ENCODE results near the gene ESR1.
"Not testable (repeated sequence)": the region's sequence is repeated elsewhere in the genome, so short reads cannot be mapped to it uniquely, and the experiment has no call there.

ESR1 gene

DNA sequence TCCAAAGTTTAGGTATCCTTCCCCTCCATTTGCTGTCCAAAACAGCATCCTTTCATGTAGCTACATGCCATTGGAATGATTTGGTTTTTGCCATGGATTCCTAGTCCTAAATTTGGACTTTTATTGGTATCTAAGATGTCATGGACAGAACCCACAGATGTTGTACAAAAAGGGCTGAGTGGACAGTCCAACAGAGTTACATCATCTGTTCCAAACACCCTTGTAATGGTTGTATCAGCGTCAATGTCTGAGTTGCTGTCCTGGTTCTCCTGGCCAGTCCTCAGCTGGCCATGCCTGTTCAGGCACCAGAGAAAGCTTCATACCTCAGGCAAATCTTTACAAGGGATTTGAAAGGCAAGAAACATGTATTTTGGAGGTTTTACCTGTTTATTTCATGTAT lies 191.3 kb downstream of the ESR1 start:
- no peak for DNase-seq

DNA sequence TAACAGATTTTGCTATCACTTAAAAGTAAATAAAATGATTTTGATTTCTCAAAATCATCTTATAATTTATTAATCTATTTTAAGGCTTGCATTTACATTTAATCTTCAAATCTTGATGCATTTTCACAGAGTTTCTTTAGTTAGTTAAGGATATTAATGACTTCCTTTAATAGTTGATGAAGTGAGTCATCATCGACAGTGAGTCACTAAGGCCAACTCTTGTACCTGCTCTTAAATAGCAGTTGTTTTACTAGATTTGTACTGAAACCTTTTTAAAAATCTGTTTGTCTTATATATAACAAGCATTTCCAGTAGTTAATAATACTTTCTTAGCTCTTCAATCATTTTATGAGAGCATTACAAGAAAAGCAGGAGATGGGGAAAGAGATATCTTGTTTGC lies 191.7 kb downstream of the ESR1 start:
- no peak for DNase-seq

DNA sequence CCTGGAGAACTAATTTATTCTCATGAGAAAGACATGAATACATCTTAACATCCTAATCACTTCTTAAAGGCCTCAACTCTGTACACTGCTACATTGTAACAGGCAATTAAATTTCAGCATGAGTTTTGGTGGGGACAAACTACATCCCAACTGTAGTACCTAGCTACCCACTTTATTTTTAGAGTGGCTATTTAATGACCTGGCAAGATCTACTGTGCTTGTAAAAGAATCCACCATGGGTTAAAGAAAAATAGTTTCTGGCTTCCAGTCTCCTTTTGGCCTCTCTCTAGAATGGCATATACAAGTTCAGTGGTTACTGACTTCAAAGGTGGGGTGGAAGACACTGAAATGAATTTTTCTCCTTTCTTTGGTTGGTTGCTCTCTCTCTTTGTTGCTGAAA lies 193.9 kb downstream of the ESR1 start:
- no peak for DNase-seq

DNA sequence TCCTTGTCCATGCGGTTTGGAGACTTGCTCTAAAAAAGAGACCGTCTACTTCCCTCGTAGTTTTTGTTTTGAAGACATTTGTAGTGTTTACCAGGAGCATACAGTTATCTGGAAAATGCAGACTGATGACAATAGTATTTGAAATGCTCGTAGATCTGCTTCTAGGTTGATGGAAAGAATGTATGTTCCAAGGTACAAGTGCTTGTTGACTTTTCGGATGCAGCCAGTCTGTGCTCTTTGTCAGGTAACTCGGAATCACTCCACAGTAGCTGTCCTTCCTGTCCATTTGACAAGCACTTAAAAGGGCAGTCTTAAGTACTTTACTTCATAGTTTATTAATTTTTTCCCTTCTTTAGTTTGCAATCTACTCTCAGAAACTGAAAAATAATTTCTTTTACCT lies 194.8 kb downstream of the ESR1 start:
- DNase-seq: no peak

DNA sequence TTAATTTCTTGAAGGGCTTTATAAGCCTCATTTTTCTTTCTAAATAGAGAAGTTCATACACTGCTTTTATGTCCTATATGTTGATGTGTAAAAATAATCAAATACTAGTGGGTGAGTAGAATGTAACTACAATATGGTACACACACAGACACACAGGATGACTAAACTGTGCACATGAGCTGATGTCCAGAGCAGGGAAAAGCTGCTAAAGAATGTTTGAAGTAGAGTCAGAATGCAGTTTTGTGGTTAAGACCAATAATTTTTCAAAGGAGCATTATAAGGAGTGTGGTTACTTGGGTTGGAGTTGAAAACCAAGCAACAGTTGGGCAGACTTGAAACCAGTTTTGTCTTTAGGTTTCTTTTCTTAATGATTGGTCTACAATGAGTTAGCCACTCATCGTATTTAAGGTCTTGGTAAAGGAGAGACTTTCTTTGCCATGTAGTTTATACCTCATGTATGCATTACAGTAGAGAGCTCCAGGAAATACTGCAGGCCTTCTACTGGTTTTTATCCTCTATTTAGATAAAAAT lies 196.6 kb downstream of the ESR1 start:
- no peak for DNase-seq

DNA sequence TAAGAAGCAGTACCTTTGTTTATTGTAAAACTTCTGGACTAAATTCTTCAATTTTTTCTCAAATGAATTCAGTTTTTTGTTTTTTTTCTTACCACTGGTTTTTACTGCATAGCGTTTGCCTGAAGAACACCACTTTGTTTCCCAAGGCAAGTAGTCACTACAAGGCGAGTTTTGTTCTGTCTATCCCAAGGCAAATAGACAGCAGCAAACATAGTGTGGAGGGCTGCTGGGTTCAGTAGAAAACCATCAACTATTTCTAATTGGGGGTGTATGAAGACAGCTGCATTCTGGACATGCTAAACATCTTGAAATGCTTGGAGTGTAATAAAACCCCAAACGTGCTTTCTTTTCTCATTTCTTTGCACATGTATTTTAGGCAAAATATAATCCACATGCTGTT lies 197.4 kb downstream of the ESR1 start:
- DNase-seq: no peak

DNA sequence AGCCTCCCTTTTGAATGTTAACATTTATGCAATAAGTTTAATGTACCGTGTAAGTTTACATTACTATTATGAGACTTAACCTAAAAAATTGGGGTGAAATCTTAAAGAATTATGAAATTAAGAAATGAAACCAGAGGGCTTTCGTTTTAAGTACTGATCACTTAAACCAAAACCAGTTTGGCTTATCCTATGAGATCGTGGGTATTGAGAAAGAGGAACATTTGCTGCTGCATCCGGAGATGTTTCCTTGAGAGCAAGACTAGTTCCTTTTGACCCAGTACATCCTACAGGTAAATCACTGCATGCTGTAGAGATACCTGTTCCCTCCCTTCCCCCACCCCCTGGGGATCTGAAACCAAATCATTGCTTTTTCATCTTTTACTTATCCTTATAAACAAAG lies 201.3 kb downstream of the ESR1 start:
- no peak for DNase-seq

DNA sequence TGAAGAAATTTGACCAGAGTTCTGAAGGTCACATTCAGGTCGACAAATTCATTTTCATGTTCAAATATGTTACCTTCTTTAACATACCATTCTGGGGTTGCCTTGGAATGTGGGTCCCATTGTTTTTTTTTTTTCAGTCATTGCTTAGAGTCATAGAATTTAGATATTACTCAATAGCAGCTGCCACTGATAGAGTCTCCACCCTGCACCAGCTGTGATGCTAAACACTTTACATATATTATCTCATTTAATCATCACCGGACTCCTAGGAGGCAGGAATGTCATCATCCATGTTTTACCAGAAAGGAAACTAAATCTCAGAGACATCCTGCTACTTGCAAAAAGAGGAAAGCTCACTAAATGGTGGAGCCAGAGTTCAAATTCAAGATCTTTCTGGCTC lies 204.7 kb downstream of the ESR1 start:
- no peak for DNase-seq

DNA sequence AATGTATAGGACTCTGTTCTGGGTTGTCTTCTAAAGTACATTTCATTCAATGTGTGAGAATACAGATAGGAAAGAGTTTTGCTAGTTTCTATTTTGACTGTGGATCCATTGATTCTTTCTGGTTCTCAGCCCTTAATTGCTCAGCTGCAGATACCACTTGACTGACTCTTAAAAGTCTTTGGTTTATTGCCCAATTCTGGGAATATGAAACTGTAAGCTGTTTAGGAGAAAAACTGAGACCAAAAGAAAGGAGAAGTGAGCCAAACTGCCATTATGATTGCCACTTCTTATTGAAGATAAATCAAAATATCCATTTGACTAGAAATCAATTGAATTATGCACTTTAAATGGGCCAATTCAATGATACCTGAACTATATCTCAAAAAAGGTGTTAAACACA lies 211.4 kb downstream of the ESR1 start:
- DNase-seq: no peak

DNA sequence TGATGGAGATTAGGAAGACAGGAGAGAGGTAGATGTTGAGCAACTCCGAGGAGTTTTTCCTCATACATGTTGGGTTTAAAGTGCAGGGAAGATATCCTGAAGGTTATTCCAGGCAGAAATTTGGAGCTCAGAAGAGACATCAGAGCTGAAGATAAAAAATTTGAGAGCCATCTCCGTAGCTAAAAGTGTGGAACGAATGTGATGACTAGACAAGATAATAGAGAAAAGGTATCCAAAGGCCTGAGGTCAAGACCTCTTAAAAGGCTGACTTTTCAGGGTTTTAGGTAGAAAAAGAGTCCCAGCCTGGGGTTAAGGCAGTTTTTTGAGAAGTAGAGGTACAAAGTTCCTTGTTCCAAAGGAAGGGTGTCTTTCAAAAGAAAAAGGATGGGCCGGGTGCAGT lies 214.8 kb downstream of the ESR1 start:
- DNase-seq: no peak

DNA sequence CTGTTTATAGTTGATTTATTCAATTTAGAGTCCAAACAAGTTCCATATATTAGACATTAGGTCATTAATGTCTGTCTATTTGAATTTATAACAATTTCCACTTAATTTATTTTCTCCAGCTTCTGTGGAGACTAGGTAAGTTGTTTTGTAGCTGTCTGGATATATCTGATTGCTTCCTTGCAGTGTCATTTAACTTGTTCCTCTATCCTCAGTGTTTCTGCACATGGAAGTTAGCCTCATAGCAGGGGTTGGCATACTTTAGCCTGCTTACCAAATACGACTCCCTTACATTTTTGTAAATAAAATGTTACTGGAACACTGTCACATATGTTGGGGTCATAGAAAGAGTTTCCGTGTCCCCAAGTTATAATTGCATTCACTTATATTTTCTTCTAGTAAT lies 216.1 kb downstream of the ESR1 start:
- no peak for DNase-seq

DNA sequence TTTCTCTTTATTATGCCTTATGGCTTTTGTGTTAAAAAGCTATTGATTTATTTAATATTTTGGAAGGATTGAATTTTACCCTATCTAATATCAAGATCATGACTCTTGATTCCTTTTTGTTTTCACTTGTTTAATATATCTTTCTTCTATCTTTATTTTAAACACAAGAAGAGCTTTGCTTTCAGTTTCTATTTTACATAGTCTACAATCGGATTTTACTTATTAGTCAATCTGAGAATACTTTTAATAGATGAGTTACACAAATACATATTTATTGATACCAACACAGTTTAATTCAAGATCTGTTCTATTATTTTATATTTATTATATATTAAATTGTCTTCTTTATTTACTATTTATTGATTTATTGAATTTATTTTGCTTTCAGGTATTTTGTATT lies 218.8 kb downstream of the ESR1 start:
- DNase-seq: no peak

DNA sequence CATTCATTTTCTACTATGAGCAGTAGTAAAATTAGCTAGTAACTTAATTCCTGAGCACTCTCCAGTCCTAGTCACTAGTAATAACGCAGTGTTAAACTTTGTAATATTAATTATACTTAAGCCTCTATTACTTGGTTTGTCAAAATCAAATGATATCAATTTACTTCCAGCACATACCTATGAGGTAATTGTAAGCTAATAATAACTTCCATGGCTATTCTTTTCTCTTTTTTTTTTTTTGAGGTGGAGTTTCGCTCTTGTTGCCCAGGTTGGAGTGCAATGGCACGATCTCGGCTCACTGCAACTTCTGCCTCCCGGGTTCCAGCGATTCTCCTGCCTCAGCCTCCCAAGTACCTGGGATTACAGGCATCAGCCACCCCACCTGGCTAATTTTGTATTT lies 219.3 kb downstream of the ESR1 start:
- not testable (repeated sequence) for DNase-seq

DNA sequence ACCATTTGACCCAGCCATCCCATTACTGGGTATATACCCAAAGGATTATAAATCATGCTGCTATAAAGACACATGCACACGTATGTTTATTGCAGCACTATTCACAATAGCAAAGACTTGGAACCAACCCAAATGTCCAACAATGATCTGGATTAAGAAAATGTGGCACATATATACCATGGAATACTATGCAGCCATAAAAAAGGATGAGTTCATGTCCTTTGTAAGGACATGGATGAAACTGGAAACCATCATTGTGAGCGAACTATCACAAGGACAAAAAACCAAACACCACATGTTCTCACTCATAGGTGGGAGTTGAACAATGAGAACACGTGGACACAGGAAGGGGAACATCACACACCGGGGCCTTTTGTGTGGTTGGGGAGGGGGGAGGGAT lies 226.3 kb downstream of the ESR1 start:
- DNase-seq: not testable (repeated sequence)

DNA sequence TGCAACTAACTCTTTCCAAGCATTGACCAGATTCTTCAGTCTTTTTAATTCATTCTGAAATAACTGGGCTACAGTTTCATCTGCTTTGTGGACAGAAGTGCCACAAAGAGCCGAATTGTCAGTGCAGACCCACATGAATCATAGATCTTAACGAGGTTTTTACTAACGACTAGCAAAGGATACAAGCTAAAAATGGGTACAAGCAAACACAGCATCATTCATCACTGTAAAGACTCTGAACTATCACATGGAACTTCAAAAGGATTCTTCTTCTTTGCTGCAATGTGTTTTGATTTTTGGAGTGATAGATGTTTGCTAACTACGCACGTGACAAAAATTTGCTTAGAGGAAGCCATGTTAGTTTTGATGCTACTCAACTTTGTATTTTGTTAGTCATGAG lies 227.1 kb downstream of the ESR1 start:
- no peak for DNase-seq

DNA sequence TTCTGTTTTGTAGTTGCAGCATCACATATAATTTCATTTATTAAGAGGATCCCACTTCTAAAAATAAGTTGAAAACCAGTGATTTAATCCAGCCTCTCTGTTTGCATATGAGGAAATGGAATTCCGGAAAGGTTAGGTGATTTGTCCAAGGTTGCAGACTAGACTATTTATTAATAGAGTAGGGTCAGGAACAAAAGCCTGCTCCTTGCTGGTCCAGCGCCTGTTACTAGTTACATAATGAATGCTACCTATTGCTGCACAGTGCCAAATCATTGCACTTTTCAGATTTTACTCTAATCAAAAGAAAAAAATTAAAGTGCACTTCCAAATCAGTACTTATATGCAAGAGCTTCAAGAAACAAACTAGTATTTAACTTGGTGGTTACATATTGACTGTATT lies 238.6 kb downstream of the ESR1 start:
- no peak for DNase-seq

DNA sequence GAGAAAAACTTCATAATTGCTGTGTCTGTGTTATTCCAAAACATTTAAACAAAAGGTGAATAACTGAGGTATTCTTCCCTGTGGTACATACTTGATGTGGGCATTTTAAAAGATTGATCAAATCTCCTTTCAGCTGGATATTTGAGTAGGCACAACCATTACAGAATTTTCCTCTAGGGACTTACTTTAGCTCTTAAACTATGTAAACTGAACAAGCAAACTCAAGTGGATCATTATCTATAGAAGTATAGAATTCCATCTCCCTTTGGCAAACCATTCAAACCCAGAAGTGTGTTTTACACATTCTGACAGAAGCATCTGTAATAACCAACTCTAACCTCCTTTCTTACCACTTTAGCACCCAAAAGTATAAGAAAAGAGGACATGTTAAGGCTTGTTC lies 241.4 kb downstream of the ESR1 start:
- no peak for DNase-seq

DNA sequence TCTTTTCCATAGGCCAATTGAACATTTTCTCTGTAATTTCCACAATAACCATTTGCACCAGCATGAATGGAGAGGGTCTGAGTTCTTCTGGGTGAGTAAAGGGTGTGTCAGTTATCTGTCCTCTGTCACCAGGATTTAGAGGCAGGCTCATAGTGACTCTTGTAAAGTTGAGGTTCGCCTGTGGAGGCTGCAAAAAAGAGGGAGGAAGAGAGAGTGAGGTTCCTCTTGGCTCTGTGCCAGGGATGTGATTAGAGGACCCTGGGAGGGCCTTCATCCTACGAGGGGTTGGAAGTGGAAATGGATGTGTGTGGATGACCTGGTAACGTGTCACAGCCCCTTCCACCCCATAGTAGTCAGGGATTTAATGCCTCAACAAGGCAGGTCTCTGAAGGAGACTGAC lies 242.0 kb downstream of the ESR1 start:
- no peak for DNase-seq

DNA sequence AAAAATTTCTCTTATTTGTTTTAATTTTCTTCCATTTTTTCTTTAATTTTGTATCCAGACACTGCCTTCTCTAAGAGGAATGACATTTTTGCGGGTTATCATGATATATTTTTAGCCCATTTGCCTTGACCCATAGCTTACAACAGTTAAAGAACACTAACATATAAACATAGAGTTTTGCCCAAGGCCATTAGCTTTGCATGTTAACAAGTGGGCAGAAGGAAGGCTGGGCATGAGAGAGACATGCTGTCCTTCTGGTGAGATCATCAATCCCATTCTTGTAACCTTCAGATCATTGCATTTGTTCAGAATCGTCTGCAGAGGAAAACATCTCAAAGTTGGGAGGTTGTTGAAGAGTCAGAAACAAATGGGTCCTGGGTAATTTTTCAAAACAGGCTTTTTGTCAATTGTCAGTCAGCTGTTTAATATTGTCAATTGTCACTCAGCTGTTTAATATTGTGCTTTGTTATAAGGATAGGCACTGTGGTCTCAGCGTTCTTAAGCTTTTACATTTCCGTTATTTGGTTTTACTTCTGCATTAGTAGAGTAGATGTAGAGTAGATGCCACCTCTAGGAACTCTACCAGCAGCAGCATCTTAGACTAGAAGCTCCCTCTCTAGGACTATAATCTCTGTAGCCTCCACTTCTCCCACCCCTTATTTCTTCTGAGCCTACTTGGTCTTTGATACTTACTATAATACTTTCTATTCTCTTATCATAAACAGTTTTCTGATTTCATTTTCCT lies 243.1 kb downstream of the ESR1 start:
- DNase-seq: no peak

DNA sequence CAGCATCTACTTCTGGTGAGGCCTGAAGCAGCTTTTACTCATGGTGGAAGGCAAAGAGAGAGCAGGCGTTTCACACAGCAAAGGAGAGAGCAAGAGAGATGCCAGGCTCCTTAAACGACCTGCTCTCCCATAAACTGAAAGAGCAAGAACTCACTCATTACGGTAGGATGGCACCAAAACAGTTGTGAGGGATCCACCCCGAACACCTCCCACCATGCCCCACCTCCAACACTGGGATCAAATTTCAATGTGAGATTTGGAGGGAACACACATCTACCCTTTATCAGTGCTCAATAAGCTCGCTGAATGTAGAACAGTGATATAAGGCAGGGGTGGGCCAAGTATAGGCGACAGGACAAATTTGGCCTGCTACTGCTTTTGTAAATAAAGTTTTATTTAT lies 244.6 kb downstream of the ESR1 start:
- no peak for DNase-seq

DNA sequence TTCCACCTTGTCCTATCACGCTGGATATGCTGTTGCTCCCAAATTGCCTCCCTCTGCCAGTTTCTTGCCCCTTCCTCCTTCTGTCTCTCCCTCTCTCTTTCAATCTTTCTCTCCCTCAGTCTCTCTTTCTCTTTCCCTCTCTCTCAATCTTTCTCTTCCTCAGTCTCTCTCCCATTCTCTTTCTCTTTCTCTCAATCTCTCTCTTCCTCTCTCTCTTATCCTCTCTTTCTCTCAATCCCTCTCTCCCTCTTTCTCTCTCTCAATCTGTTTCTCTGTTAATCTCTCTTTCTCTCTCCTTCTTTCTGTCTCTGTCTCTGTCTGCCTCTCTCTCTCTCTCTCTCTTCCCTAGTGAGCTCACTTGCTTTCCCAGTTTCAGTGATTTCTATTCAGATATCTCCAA lies 245.8 kb downstream of the ESR1 start:
- no peak for DNase-seq

DNA sequence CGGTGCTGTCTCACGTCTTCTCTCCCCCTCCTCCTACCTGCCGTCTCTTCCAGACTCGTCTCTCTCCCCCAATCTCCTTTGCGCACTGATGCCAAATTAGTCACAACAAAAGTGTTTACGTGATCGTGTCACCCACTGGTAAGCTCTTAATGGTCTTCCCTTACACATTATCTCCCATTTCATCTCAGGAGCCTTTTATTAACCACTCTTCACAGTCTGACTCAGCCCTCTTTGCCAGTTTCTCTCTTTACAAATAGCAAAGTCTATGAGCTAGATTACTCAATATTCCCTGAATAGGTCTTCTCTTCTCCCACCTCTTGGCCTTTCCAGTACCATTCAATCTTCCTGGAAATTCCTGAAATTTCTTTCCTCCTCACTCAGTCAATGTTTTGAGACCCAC lies 247.0 kb downstream of the ESR1 start:
- DNase-seq: no peak

DNA sequence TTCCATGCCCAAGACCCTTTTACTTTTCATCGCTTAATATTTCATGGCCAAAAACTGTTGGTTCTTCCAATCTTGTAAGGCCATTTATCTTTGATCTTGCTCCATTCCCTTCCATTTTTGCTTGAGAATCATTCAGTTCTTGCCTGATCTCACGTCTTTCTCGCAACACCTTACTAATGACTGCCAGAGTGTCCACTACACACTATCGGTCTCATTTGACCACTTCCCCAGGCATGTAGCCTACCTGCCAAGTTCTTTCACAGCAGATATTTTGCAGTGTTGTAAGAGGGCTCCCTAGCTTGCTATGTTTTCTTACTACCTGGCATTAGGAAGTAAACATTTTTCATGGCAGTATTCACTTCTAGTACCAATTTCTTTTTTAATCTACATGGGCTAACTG lies 248.0 kb downstream of the ESR1 start:
- DNase-seq: no peak

DNA sequence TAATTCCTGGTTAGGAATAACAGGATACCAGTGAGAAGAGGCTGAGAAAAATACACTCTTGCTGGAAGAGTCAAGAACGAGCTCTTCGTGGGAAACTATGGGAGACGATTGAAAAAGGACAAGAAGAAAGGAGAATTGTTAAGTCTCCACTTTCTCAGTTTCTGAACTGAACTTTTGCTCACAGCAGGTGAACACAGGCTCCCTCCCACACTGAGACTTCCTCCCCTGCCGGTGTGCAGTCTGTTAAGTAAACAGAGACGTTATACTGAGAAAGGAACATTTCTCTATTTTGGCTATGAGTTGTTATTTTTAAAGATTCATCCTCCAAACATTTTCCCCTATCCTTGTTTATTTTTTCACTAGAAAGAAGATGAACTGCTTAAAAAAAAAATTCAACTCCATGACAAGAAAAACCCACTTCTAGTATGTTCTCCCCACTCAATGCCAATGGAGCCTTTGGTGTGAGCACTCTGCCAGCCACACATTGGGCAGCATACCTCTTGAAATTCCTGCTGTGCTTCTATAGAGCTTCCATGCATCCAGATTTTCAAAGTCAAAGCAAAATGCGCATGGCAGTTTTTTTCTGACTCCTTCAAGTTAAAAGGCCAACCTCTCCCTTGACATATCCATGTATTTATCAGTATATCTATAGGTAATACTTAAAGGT lies 250.5 kb downstream of the ESR1 start:
- DNase-seq: no peak

DNA sequence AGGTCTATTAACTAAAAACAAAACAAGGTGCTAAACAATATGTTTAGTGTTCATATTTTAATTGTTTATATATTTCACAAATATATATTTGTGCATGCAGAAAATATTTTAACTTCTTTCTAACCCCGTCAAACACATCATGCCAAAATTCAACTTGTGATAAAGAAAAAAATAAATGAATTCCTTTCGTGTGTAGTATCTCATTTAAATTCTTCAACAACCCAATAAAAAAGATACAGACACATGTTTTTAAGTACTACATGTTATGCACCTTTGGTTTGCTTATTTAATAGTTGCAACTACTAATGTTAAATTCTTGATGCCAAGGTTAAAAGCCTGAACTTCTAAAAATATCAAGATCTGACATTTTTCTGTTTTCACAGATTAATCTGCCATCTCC lies 252.4 kb downstream of the ESR1 start:
- DNase-seq: no peak

Data from NCI-H2029 (cell line).